DLD1 (cell line): ENCODE measurements around the gene FEM1B.

Experiments
- in situ Hi-C: cut with HindIII; loops from 2 replicates; pipeline ENCODE4 v1.10.0; 2017; ENCODE audit warnings: low sequenced_read_pairs

FEM1B gene

GRCh38 chr15:68305420-68305871 lies 27.9 kb downstream of the FEM1B start:
- in situ Hi-C loops = no loop called here

- in situ Hi-C loops = no loop called here
Observed at GRCh38 chr15:68307131-68307928, 29.8 kb downstream of the FEM1B start.

GRCh38 chr15:68309024-68309423 lies 31.5 kb downstream of the FEM1B start:
- in situ Hi-C loops = no loop called here

GRCh38 chr15:68310178-68310803 lies 32.7 kb downstream of the FEM1B start:
- in situ Hi-C loops = no loop called here

- in situ Hi-C loops = no loop called here
Observed at GRCh38 chr15:68310804-68311463, 33.4 kb downstream of the FEM1B start.

- in situ Hi-C loops = no loop called here
Observed at GRCh38 chr15:68311464-68311835, 33.9 kb downstream of the FEM1B start.

GRCh38 chr15:68311859-68312557 lies 34.5 kb downstream of the FEM1B start:
- in situ Hi-C loops = no loop called here

GRCh38 chr15:68312701-68313204 lies 35.2 kb downstream of the FEM1B start:
- in situ Hi-C loops = no loop called here

- in situ Hi-C loops = no loop called here
Observed at GRCh38 chr15:68313501-68314410, 36.2 kb downstream of the FEM1B start.

- in situ Hi-C loops = no loop called here
Observed at GRCh38 chr15:68314563-68314962, 37.0 kb downstream of the FEM1B start.

- in situ Hi-C loops = no loop called here
Observed at GRCh38 chr15:68315035-68315434, 37.5 kb downstream of the FEM1B start.

- in situ Hi-C loops = no loop called here
Observed at GRCh38 chr15:68315495-68316031, 38.0 kb downstream of the FEM1B start.

GRCh38 chr15:68316061-68316804 lies 38.7 kb downstream of the FEM1B start:
- in situ Hi-C loops = no loop called here

GRCh38 chr15:68317281-68318007 lies 39.9 kb downstream of the FEM1B start:
- in situ Hi-C loops = no loop called here

GRCh38 chr15:68318008-68318835 lies 40.7 kb downstream of the FEM1B start:
- in situ Hi-C loops = no loop called here

GRCh38 chr15:68318931-68319909 lies 41.7 kb downstream of the FEM1B start:
- in situ Hi-C loops = no loop called here
